Measurements from ENCODE around the gene FADS3.

- no peak for TF ChIP-seq CTCF (conservative IDR thresholded peaks at IDR 0.05; ENCODE audit: low read depth in 2 of 2)
- TF ChIP-seq CREB1 (CRISPR knock-in tag; IDR thresholded peaks at IDR 0.05; ENCODE audit: low read depth): no peak
These were observed 21.5 kb downstream of the FADS3 start for GRCh38 chr11:61869708-61870451.
